ENCODE measurements around the gene MAP6. TPM values are rescaled to one million over a fixed set of nuclear protein-coding genes. Genes with fewer than 3 reads are reported as not detected.
A peak's percentile ranks its signal among the peaks of the same experiment; 100 is the strongest.

MAP6 gene
- total RNA-seq, 6 experiments from 2014 or later = 0.53 to 4.3 (median 0.96) TPM

- H3K4me1 Mint-ChIP-seq (ENCODE audit: low read depth) = peaks cover 32% of the 10 kb centered on the region
- no peak for TF ChIP-seq CTCF (IDR thresholded peaks at IDR 0.05)
- no peak overlapping the region for H3K27ac Mint-ChIP-seq
- no peaks in the 10 kb centered on the region for H3K36me3 Mint-ChIP-seq (ENCODE audit: low read depth)
- H3K4me3 Mint-ChIP-seq = no peak overlapping the region
- DNase-seq = no peak
- no peaks in the 10 kb centered on the region for H3K9me3 Mint-ChIP-seq
- peaks cover 5% of the 10 kb centered on the region; the same call in 1 of the 2 replicates for H3K27me3 Mint-ChIP-seq (ENCODE audit: insufficient read depth)
Observed at GRCh38 chr11:75650167-75650723, 18.6 kb downstream of the MAP6 start.

- Mint-ChIP-seq H3K27me3 (ENCODE audit: insufficient read depth) (peaks cover 7% of the 10 kb centered on the region), H3K4me1 (ENCODE audit: low read depth) (peaks cover 21% of the 10 kb centered on the region)
- DNase-seq = no peak
Observed at GRCh38 chr11:75644946-75645345, 23.9 kb downstream of the MAP6 start.

GRCh38 chr11:75644370-75644769 is 24.5 kb downstream of the MAP6 start:
- no peak for DNase-seq
- H3K36me3 Mint-ChIP-seq (ENCODE audit: low read depth) = no peaks in the 10 kb centered on the region
- peaks cover 26% of the 10 kb centered on the region for H3K4me1 Mint-ChIP-seq (ENCODE audit: low read depth)
- H3K27me3 Mint-ChIP-seq (ENCODE audit: insufficient read depth) = peaks cover 6% of the 10 kb centered on the region
- TF ChIP-seq CTCF (IDR thresholded peaks at IDR 0.05) = no peak
- H3K4me3 Mint-ChIP-seq = no peak overlapping the region
- no peaks in the 10 kb centered on the region for H3K9me3 Mint-ChIP-seq
- no peak overlapping the region for H3K27ac Mint-ChIP-seq

More at GRCh38 chr11:75644946-75645345, 23.9 kb downstream of the MAP6 start:
- no peak for TF ChIP-seq CTCF (IDR thresholded peaks at IDR 0.05)
- H3K36me3 Mint-ChIP-seq (ENCODE audit: low read depth) = no peaks in the 10 kb centered on the region
- no peak overlapping the region for H3K27ac Mint-ChIP-seq
- H3K4me3 Mint-ChIP-seq = no peak overlapping the region
- no peaks in the 10 kb centered on the region for H3K9me3 Mint-ChIP-seq

- no peaks in the 10 kb centered on the region for H3K9me3 Mint-ChIP-seq
- peaks cover 4% of the 10 kb centered on the region for H3K27me3 Mint-ChIP-seq (ENCODE audit: insufficient read depth)
- peaks cover 28% of the 10 kb centered on the region for H3K4me1 Mint-ChIP-seq (ENCODE audit: low read depth)
- H3K36me3 Mint-ChIP-seq (ENCODE audit: low read depth) = no peaks in the 10 kb centered on the region
- no peak for DNase-seq
- no peak overlapping the region for H3K4me3 Mint-ChIP-seq
- no peak for TF ChIP-seq CTCF (IDR thresholded peaks at IDR 0.05)
- H3K27ac Mint-ChIP-seq = no peak overlapping the region
Observed at GRCh38 chr11:75642402-75643113, 26.3 kb downstream of the MAP6 start.

GRCh38 chr11:75639762-75640181 is 29.1 kb downstream of the MAP6 start:
- peak; percentile 27 for DNase-seq
- H3K4me3 Mint-ChIP-seq = 0 out of 2 replicates have a peak overlapping the region, but pooled peaks have one; percentile 17
- H3K27me3 Mint-ChIP-seq (ENCODE audit: insufficient read depth) = peaks cover 7% of the 10 kb centered on the region
- TF ChIP-seq CTCF (IDR thresholded peaks at IDR 0.05) = no peak
- no peak overlapping the region for H3K27ac Mint-ChIP-seq
- peaks cover 30% of the 10 kb centered on the region for H3K4me1 Mint-ChIP-seq (ENCODE audit: low read depth)
- H3K36me3 Mint-ChIP-seq (ENCODE audit: low read depth) = no peaks in the 10 kb centered on the region
- H3K9me3 Mint-ChIP-seq = no peaks in the 10 kb centered on the region
